K562 (cell line): ENCODE measurements around the gene IMPA2. TPM values are rescaled to one million over a fixed set of nuclear protein-coding genes. Genes with fewer than 3 reads are reported as not detected.

Experiments
- ATAC-seq: fragments of 200-7000 bp; cut with Tn5 transposase; 3 replicates; pipeline ENCODE4 v1.9.1; 2020; ENCODE audit warnings: moderate library complexity
- BruUV-seq: library from RNA; stranded (reverse); fragments of 400-500 nt; replicated peaks from 2 replicates; lab custom pipeline; 2021; lab: Mats Ljungman, UMichigan
- CTCF ChIA-PET: fragments of 300-600 bp; formaldehyde crosslinking; extraction: SDS; loops from one replicate; lab custom pipeline; 2021; ENCODE audit warnings: low intra/inter-chr PET ratio; lab: Yijun Ruan, JAX
- POLR2A ChIA-PET: fragments of 300-600, 350-650 bp; sonication (Branson Sonifier 250); formaldehyde crosslinking; extraction: SDS; loops from one replicate; lab custom pipeline; 2021; ENCODE audit warnings: antibody characterized with exemption, inconsistent platforms; lab: Yijun Ruan, JAX
- DNase-seq, 4 experiments: peaks; one replicate each; pipeline versions ENCODE4 v3.0.0 to v3.0.0-alpha.2; 2011 to 2018; ENCODE audit warnings: low spot score in 3 of 4, mixed read lengths in 3 of 4; ENCODE audit errors: extremely low read depth in 1 of 4
- FAIRE-seq: peaks from 2 replicates; lab custom pipeline; 2011; peaks lifted over from hg19 to GRCh38; lab: Jason Lieb, UNC
- H2AFZ ChIP-seq: 2 replicates; pipeline ENCODE4 v1.6.0; 2011; ENCODE audit warnings: low read depth, low read length, control low read depth, inconsistent platforms
- H3K27ac ChIP-seq: fragments of 200-600 bp; 3 replicates; pipeline ENCODE4 v1.8.0; 2011; ENCODE audit warnings: low read depth, mild to moderate bottlenecking, control low read depth, inconsistent platforms, low read length, moderate library complexity, mixed read lengths; ENCODE audit errors: extremely low read depth
- H3K27me3 ChIP-seq, 2 experiments: fragments of 300-600 bp in 1 of 2; 2 replicates in 1 of 2; 3 replicates in 1 of 2; pipeline versions ENCODE4 v1.6.0 to v1.8.0; 2011; ENCODE audit warnings: inconsistent platforms in 2 of 2, low read length in 2 of 2, mild to moderate bottlenecking in 1 of 2, mixed read lengths in 1 of 2, moderate library complexity in 1 of 2; ENCODE audit not compliant: control insufficient read depth in 2 of 2, insufficient read depth in 2 of 2
- H3K36me3 ChIP-seq: fragments of 300-600 bp; 3 replicates; pipeline ENCODE4 v1.8.0; 2011; ENCODE audit warnings: mild to moderate bottlenecking, low read length, inconsistent platforms; ENCODE audit not compliant: control insufficient read depth, insufficient read depth
- H3K4me1 ChIP-seq, 2 experiments: fragments of 200-600 bp in 1 of 2; replicated peaks in 1 of 2; 2 replicates in 1 of 2; 3 replicates in 1 of 2; pipeline versions ENCODE4 v1.5.1 to v1.8.0; 2011; ENCODE audit warnings: inconsistent platforms in 2 of 2, low read length in 2 of 2, mild to moderate bottlenecking in 1 of 2, mixed read lengths in 1 of 2, moderate library complexity in 1 of 2; ENCODE audit not compliant: control insufficient read depth in 2 of 2, insufficient read depth in 2 of 2
- H3K4me2 ChIP-seq: 2 replicates; pipeline ENCODE4 v1.6.1; 2011; ENCODE audit warnings: low read length, control low read depth, inconsistent platforms, mixed read lengths; ENCODE audit not compliant: insufficient read depth
- H3K4me3 ChIP-seq: fragments of 200-600 bp; sonication (generic), shearing (Covaris generic); 2 replicates; pipeline ENCODE4 v1.5.1; 2016; ENCODE audit warnings: control low read depth, inconsistent platforms
- H3K79me2 ChIP-seq: fragments of 200-600 bp; 3 replicates; pipeline ENCODE4 v1.8.0; 2011; ENCODE audit warnings: low read length, inconsistent platforms; ENCODE audit not compliant: control insufficient read depth, insufficient read depth
- H3K9ac ChIP-seq, 2 experiments: 2 replicates each; pipeline versions ENCODE4 v1.6.0 to v1.6.1; 2011; ENCODE audit warnings: low read depth in 2 of 2, low read length in 2 of 2, control low read depth in 1 of 2, inconsistent platforms in 1 of 2, mild to moderate bottlenecking in 1 of 2, mixed read lengths in 1 of 2; ENCODE audit not compliant: insufficient read depth in 1 of 2
- H3K9me1 ChIP-seq: one replicate; pipeline ENCODE4 v1.6.0; 2011; ENCODE audit warnings: inconsistent platforms, mild to moderate bottlenecking, low read length, moderate library complexity; ENCODE audit not compliant: control insufficient read depth, insufficient read depth
- H3K9me3 ChIP-seq: replicated peaks from 2 replicates; pipeline ENCODE4 v1.5.1; 2011; ENCODE audit warnings: low read depth, low read length, inconsistent platforms; ENCODE audit not compliant: control insufficient read depth, insufficient read depth
- H4K20me1 ChIP-seq: replicated peaks from 2 replicates; pipeline ENCODE4 v1.6.1; 2011; ENCODE audit warnings: low read length, inconsistent platforms, mixed read lengths; ENCODE audit not compliant: control insufficient read depth, insufficient read depth
- CEBPB ChIP-seq: fragments of 450-650 bp; IDR thresholded peaks from 2 replicates; pipeline ENCODE4 v1.6.1; 2016; ENCODE audit warnings: missing genetic modification characterization, missing compliant biosample characterization
- CHCHD3 ChIP-seq: fragments of 250-450 bp; sonication (Bioruptor Pico); IDR thresholded peaks from 2 replicates; pipeline ENCODE4 v2.1.2; 2022; ENCODE audit warnings: mild to moderate bottlenecking
- MXI1 ChIP-seq: IDR thresholded peaks from 2 replicates; pipeline ENCODE4 v1.6.1; 2011; ENCODE audit warnings: low read depth, mild to moderate bottlenecking, improper control_type of control experiment, low read length
- NR0B1 ChIP-seq: fragments of 450-650 bp; IDR thresholded peaks from one replicate; pipeline ENCODE4 v1.6.1; 2018; ENCODE audit warnings: mild to moderate bottlenecking, moderate library complexity; ENCODE audit not compliant: partially characterized antibody
- PREB ChIP-seq: sonication (generic); formaldehyde crosslinking; IDR thresholded peaks from 2 replicates; pipeline ENCODE4 v1.8.1; 2023; ENCODE audit warnings: mild to moderate bottlenecking, missing genetic modification reagents
- TAF1 ChIP-seq: IDR thresholded peaks from 2 replicates; pipeline ENCODE4 v1.6.1; 2011; ENCODE audit warnings: mild to moderate bottlenecking, low read length, moderate library complexity; ENCODE audit not compliant: insufficient read depth, control insufficient read depth, severe bottlenecking; ENCODE audit errors: extremely low read depth
- TAF7 ChIP-seq: fragments of 450-650 bp; IDR thresholded peaks from 2 replicates; pipeline ENCODE4 v1.6.1; 2016; ENCODE audit warnings: missing genetic modification characterization, missing compliant biosample characterization
- TAF9B ChIP-seq: fragments of 450-650 bp; IDR thresholded peaks from 2 replicates; pipeline ENCODE4 v1.6.1; 2018; ENCODE audit warnings: mild to moderate bottlenecking; ENCODE audit not compliant: partially characterized antibody
- ZNF280B ChIP-seq: fragments of 250-450 bp; sonication (Bioruptor Pico); IDR thresholded peaks from 2 replicates; pipeline ENCODE4 v1.5.1; 2021; ENCODE audit warnings: mild to moderate bottlenecking
- ZNF780A ChIP-seq: fragments of 250-450 bp; sonication (Bioruptor Pico); IDR thresholded peaks from 2 replicates; pipeline ENCODE4 v1.5.0; 2021; ENCODE audit warnings: mild to moderate bottlenecking
- ZSCAN32 ChIP-seq: fragments of 450-650 bp; formaldehyde crosslinking; IDR thresholded peaks from 2 replicates; pipeline ENCODE4 v1.4.0; 2020; ENCODE audit warnings: mild to moderate bottlenecking, moderate library complexity
- WGBS: fragments of 100-300 bp; shearing (Covaris generic); methylation state at CpG from one replicate; pipeline ENCODE4 v1.1.6; 2016; ENCODE audit warnings: low coverage, mixed read lengths; ENCODE audit not compliant: insufficient coverage; ENCODE audit errors: missing lambda C conversion rate; 5-methylcytosine and 5-hydroxymethylcytosine counted together
- in situ Hi-C: fragments of 300-500 bp; cut with MboI; formaldehyde crosslinking; loops from 4 replicates; pipeline ENCODE4 v1.15.0; 2018; ENCODE audit warnings: inconsistent platforms, mixed read lengths
- intact Hi-C: fragments of 100-400 bp; cut with micrococcal nuclease; formaldehyde crosslinking; loops from 2 replicates; pipeline ENCODE4 v1.14.2; 2022
- polyA plus RNA-seq, 8 experiments: library from polyadenylated mRNA; depleted of rRNA in 4 of 8; stranded (reverse) in 5 of 8; unstranded in 3 of 8; fragments of >200 nt; fragmentation: Nextera tagmentation in 2 of 8; fragmentation: Illumina TruSeq in 1 of 8; extraction: Ambion mirVana in 2 of 8; extraction: Trizol in 1 of 8; gene quantifications; 2 replicates each; pipeline versions ENCODE4 v1.2.1 to v1.2.3, GENCODE V29; 2011 to 2014; ENCODE audit warnings: inconsistent platforms in 1 of 8, missing spikeins in 1 of 8
- total RNA-seq, 7 experiments: library from RNA; depleted of rRNA in 6 of 7; stranded (reverse); fragments of >200 nt in 6 of 7; fragmentation: Illumina TruSeq in 2 of 7; extraction: Trizol in 2 of 7; gene quantifications; 2 replicates each; pipeline versions ENCODE4 v1.2.1 to v1.2.3, GENCODE V29; 2011 to 2021; ENCODE audit warnings: low replicate concordance in 1 of 7
- TF ChIP-seq, protein P1 (sequence below), 3 experiments: fragments of 200-800 bp in 1 of 3; sonication (Bioruptor generic) in 1 of 3; sonication (generic) in 1 of 3; formaldehyde crosslinking in 1 of 3; IDR thresholded peaks; 2 replicates each; pipeline versions ENCODE4 v1.6.1 to v1.8.0; 2016 to 2022; ENCODE audit warnings: mild to moderate bottlenecking in 2 of 3, missing compliant biosample characterization in 2 of 3, missing genetic modification characterization in 2 of 3, missing genetic modification reagents in 1 of 3
- TF ChIP-seq, protein P2 (sequence below): fragments of 450-650 bp; formaldehyde crosslinking; IDR thresholded peaks from 2 replicates; pipeline ENCODE4 v1.4.0; 2020; ENCODE audit warnings: mild to moderate bottlenecking, moderate library complexity

Gene IMPA2
- total and polyA plus RNA-seq, 9 of the 15 experiments (the other 6 are each of a cell fraction or from before 2014, with no cell fraction given) = 0.62 to 11.3 (median 5.7) TPM

- no peak for TF ChIP-seq ZNF280B (CRISPR knock-in tag)
- TF ChIP-seq, protein P1, sequence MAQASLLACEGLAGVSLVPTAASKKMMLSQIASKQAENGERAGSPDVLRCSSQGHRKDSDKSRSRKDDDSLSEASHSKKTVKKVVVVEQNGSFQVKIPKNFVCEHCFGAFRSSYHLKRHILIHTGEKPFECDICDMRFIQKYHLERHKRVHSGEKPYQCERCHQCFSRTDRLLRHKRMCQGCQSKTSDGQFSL (CRISPR knock-in tag; IDR thresholded peaks at IDR 0.05) = no peak
- TF ChIP-seq, protein P1 (tag; IDR thresholded peaks at IDR 0.05) = no peak
Measured at GRCh38 chr18:12027480-12027879, 46.2 kb downstream of the IMPA2 start (continued).

- Histone ChIP-seq H3K27ac (no peak overlapping the region), H3K4me3 (no peak overlapping the region), H3K36me3 (no peaks in the 10 kb centered on the region), H3K9me1 (no peaks in the 10 kb centered on the region), H4K20me1 (no peaks in the 10 kb centered on the region; the same call in 1 of the 2 replicates), H3K9ac (no peak overlapping the region), H3K4me2 (no peak overlapping the region), H2AFZ (no peak overlapping the region), H3K79me2 (no peaks in the 10 kb centered on the region), H3K4me1 (peaks cover 0 to 3% of the 10 kb centered on the region in 2 experiments; a peak in 1 of 5 replicates), H3K27me3 (peaks cover 4 to 19% of the 10 kb centered on the region in 2 experiments; a peak in 4 of 5 replicates), H3K9me3 (no peaks in the 10 kb centered on the region)
- intact Hi-C loops (no loop called here), in situ Hi-C loops (no loop called here)
- DNase-seq (no peak), FAIRE-seq (no peak), ATAC-seq (no peak)
- BruUV-seq = no TSS peak
- WGBS = 27% methylated on average over 14 of the region's 15 CpGs
- ChIA-PET CTCF (no interaction called here), POLR2A (no interaction called here)
- TF ChIP-seq PREB (CRISPR knock-in tag) (no peak), CEBPB (no peak), ZSCAN32 (CRISPR knock-in tag) (no peak), TAF7 (tag) (no peak), MXI1 (no peak), CHCHD3 (no peak), TAF1 (no peak), ZNF780A (CRISPR knock-in tag) (no peak), NR0B1 (no peak), TAF9B (no peak)
- TF ChIP-seq, protein P2, sequence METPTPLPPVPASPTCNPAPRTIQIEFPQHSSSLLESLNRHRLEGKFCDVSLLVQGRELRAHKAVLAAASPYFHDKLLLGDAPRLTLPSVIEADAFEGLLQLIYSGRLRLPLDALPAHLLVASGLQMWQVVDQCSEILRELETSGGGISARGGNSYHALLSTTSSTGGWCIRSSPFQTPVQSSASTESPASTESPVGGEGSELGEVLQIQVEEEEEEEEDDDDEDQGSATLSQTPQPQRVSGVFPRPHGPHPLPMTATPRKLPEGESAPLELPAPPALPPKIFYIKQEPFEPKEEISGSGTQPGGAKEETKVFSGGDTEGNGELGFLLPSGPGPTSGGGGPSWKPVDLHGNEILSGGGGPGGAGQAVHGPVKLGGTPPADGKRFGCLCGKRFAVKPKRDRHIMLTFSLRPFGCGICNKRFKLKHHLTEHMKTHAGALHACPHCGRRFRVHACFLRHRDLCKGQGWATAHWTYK (CRISPR knock-in tag) = no peak
Measured at GRCh38 chr18:12028040-12028628, 46.8 kb downstream of the IMPA2 start.
